Measurements from ENCODE around the gene PCYT1B.

The PCYT1B gene

DNA sequence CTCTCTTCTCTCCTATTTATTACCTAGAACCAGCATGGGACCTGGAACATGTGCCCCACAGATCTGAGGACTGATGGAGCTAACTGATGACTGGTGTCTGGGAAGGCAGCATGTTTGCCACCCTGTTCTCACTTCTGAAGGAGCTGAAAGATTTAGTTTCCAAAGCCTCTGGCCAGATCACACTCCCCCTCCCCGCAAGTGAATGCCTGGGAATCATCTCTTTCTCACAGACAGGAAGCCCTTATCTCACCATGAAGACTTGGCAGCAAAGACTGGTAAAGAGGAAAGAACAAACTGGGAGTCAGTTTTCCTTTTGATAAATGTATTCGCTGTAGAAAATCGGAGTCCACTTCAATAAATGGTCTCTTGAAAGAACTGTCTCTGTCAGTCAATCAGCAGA, 21.0 kb upstream of the PCYT1B start:
- TF ChIP-seq, protein P1, sequence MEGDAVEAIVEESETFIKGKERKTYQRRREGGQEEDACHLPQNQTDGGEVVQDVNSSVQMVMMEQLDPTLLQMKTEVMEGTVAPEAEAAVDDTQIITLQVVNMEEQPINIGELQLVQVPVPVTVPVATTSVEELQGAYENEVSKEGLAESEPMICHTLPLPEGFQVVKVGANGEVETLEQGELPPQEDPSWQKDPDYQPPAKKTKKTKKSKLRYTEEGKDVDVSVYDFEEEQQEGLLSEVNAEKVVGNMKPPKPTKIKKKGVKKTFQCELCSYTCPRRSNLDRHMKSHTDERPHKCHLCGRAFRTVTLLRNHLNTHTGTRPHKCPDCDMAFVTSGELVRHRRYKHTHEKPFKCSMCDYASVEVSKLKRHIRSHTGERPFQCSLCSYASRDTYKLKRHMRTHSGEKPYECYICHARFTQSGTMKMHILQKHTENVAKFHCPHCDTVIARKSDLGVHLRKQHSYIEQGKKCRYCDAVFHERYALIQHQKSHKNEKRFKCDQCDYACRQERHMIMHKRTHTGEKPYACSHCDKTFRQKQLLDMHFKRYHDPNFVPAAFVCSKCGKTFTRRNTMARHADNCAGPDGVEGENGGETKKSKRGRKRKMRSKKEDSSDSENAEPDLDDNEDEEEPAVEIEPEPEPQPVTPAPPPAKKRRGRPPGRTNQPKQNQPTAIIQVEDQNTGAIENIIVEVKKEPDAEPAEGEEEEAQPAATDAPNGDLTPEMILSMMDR (IDR thresholded peaks at IDR 0.05) = no peak
- H3K4me3 ChIP-seq (ENCODE audit: low read depth in 1 of 2, low read length in 1 of 2) = no peak overlapping the region
- no peak overlapping the region for H3K27ac ChIP-seq
- H3K9me3 ChIP-seq = no peaks in the 10 kb centered on the region
- no peaks in the 10 kb centered on the region for H3K27me3 ChIP-seq
- H3K4me1 ChIP-seq (ENCODE audit: control insufficient read depth in 1 of 2, insufficient read depth in 1 of 2, low read depth in 1 of 2, low read length in 1 of 2) = no peaks in the 10 kb centered on the region
- no peaks in the 10 kb centered on the region for H3K36me3 ChIP-seq

DNA sequence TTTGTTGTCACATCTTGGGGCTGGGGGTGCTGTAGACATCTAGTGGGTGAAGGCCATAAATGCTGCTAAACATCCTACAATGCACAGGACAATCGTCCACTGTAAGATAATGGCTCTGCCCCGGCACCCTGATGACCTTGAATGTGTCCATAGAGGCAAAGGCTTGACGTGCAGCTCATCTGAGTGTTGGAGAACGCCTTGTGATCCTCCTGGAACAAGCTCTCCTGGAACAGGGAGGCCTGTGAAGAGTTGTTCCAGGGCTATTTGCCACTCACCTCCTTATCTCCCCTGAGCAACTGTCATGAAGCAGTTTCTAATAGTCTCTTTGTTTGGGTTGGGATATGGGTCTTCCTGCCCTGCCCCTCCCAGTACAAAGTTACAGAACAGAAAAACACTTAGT, 15.2 kb upstream of the PCYT1B start:
- Histone ChIP-seq H3K36me3 (no peaks in the 10 kb centered on the region), H3K27me3 (no peaks in the 10 kb centered on the region), H3K9me3 (no peaks in the 10 kb centered on the region), H3K4me3 (ENCODE audit: low read depth in 1 of 2, low read length in 1 of 2) (no peak overlapping the region), H3K4me1 (ENCODE audit: control insufficient read depth in 1 of 2, insufficient read depth in 1 of 2, low read depth in 1 of 2, low read length in 1 of 2) (no peaks in the 10 kb centered on the region), H3K27ac (no peak overlapping the region)
- TF ChIP-seq, protein P1 (IDR thresholded peaks at IDR 0.05) = no peak

DNA sequence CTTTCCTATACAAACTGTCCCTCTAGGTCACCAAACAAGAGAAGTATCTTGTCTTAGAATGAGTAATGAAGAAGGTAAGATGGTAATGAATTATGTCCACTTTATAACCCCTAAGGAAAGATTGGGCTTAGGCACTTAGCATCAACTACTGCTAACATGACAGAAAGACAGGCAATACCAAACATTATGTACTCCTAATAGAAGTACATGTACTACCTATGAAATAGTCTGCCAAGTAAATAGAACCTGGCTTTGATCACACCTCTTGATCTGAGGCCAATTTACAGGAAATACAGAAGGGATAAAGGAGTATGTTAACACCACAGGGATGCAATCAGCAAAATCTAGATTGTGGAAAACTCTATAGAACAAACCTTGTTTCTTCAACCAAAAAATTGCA, 14.1 kb upstream of the PCYT1B start:
- H3K27me3 ChIP-seq = no peaks in the 10 kb centered on the region
- no peak overlapping the region for H3K4me3 ChIP-seq (ENCODE audit: low read depth in 1 of 2, low read length in 1 of 2)
- H3K27ac ChIP-seq = no peak overlapping the region
- no peaks in the 10 kb centered on the region for H3K4me1 ChIP-seq (ENCODE audit: control insufficient read depth in 1 of 2, insufficient read depth in 1 of 2, low read depth in 1 of 2, low read length in 1 of 2)
- TF ChIP-seq, protein P1 (IDR thresholded peaks at IDR 0.05) = no peak
- no peaks in the 10 kb centered on the region for H3K36me3 ChIP-seq
- no peaks in the 10 kb centered on the region for H3K9me3 ChIP-seq

DNA sequence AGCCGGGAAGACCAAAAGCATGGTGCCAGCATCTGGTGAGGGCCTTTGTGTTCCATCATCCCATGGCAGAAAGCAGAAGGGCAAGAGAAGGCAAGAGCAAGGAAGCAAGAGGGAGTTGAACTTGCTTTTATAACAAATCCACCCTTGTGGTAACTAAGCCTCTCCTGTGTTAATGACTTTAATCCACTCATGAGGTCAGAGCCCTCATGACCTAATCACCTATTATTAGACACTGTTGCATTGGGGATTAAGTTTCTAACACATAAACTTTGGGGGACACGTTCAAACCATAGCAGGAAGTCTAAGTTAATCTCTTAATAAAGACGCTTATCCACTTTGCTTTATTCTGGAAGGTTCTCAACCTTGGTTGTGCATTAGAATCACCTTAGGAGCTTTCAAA, 12.5 kb upstream of the PCYT1B start:
- H3K9me3 ChIP-seq = no peaks in the 10 kb centered on the region
- no peaks in the 10 kb centered on the region for H3K36me3 ChIP-seq
- no peaks in the 10 kb centered on the region for H3K27me3 ChIP-seq
- no peak overlapping the region for H3K4me3 ChIP-seq (ENCODE audit: low read depth in 1 of 2, low read length in 1 of 2)
- TF ChIP-seq, protein P1 (IDR thresholded peaks at IDR 0.05) = no peak
- no peaks in the 10 kb centered on the region for H3K4me1 ChIP-seq (ENCODE audit: control insufficient read depth in 1 of 2, insufficient read depth in 1 of 2, low read depth in 1 of 2, low read length in 1 of 2)
- H3K27ac ChIP-seq = no peak overlapping the region

DNA sequence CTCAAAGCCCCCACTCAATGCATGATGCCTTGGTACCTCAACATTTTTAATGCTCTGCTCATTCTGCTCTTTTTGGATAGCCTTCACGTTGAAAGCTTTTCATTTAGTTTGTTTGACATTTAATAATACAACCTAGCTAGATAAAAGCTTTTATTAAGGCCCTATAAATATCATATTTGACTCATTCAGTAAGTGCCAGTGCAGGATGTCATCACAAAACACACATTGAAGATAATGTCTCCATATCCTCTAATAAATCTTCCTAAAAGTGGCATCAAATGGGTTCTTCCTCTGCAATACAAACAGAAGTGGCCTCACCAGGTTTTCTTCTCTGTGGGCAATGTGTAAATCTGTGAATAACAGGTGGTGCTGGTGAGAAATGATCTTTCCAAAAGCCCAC, 12.0 kb upstream of the PCYT1B start:
- Histone ChIP-seq H3K4me1 (ENCODE audit: control insufficient read depth in 1 of 2, insufficient read depth in 1 of 2, low read depth in 1 of 2, low read length in 1 of 2) (no peaks in the 10 kb centered on the region), H3K27ac (no peak overlapping the region), H3K27me3 (no peaks in the 10 kb centered on the region), H3K9me3 (no peaks in the 10 kb centered on the region), H3K36me3 (no peaks in the 10 kb centered on the region), H3K4me3 (ENCODE audit: low read depth in 1 of 2, low read length in 1 of 2) (no peak overlapping the region)
- TF ChIP-seq, protein P1 (IDR thresholded peaks at IDR 0.05) = no peak

DNA sequence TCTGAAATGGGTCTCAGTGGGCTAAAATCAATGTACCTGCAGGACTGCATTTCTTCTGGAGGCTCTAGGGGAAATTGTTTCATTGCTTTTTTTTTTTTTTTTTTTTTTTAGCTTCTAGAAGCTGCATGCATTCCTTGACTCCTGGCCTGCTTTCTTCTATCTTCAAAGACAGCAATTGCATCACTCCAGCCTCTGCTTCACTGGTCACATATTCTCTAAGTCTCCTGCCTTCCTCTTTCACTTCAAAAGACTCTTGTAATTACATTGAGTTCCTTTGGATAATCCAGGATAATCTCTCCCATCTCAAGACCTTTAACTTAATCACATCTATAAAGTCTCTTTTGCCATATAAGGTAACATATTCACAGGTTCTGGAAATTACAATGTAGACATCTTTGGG, 11.3 kb upstream of the PCYT1B start:
- H3K4me1 ChIP-seq (ENCODE audit: control insufficient read depth in 1 of 2, insufficient read depth in 1 of 2, low read depth in 1 of 2, low read length in 1 of 2) = no peaks in the 10 kb centered on the region
- H3K27ac ChIP-seq = no peak overlapping the region
- no peaks in the 10 kb centered on the region for H3K36me3 ChIP-seq
- H3K27me3 ChIP-seq = no peaks in the 10 kb centered on the region
- H3K9me3 ChIP-seq = no peaks in the 10 kb centered on the region
- H3K4me3 ChIP-seq (ENCODE audit: low read depth in 1 of 2, low read length in 1 of 2) = no peak overlapping the region
- TF ChIP-seq, protein P1 (IDR thresholded peaks at IDR 0.05) = no peak

Data from neutrophil (primary cell).